IMR-90 (cell line): ENCODE results near the gene SLC43A2. TPM values are rescaled to one million over a fixed set of nuclear protein-coding genes. Genes with fewer than 3 reads are reported as not detected.

Experiments used
- ATAC-seq: fragments of 200-7000 bp; cut with Tn5 transposase; 2 replicates; pipeline ENCODE4 v1.9.1; 2020; ENCODE audit warnings: low read depth, mild to moderate bottlenecking, moderate library complexity
- BruUV-seq: library from RNA; stranded (reverse); fragments of 400-500 nt; replicated peaks from 2 replicates; lab custom pipeline; 2021; lab: Mats Ljungman, UMichigan
- CTCF ChIA-PET: fragments of 300-600 bp; formaldehyde crosslinking; extraction: SDS; loops from one replicate; lab custom pipeline; 2021; ENCODE audit warnings: antibody characterized with exemption; lab: Yijun Ruan, JAX
- POLR2A ChIA-PET: fragments of 300-600 bp; sonication (Branson Sonifier 250); formaldehyde crosslinking; loops from one replicate; lab custom pipeline; 2022; ENCODE audit warnings: antibody characterized with exemption; ENCODE audit not compliant: unreplicated experiment; lab: Charles Lee
- DNase-seq: peaks from one replicate; pipeline ENCODE4 v3.0.0; 2013
- H2AFZ ChIP-seq: replicated peaks from 2 replicates; pipeline ENCODE3; 2013; ENCODE audit warnings: low read length, mild to moderate bottlenecking; ENCODE audit not compliant: poor library complexity
- H2AK5ac ChIP-seq: 2 replicates; pipeline ENCODE4 v1.6.1; 2013; ENCODE audit warnings: low read depth, low read length, inconsistent platforms
- H2AK9ac ChIP-seq: replicated peaks from 2 replicates; pipeline ENCODE3; 2013; ENCODE audit warnings: mild to moderate bottlenecking, low read depth, low read length, moderate library complexity; ENCODE audit not compliant: poor library complexity
- H2BK120ac ChIP-seq: 2 replicates; pipeline ENCODE4 v1.6.1; 2013; ENCODE audit warnings: low read depth, low read length, inconsistent platforms
- H2BK15ac ChIP-seq: 3 replicates; pipeline ENCODE4 v1.6.1; 2013; ENCODE audit warnings: low read depth, low read length, inconsistent platforms
- H2BK20ac ChIP-seq: 2 replicates; pipeline ENCODE4 v1.6.1; 2013; ENCODE audit warnings: low read depth, mild to moderate bottlenecking, inconsistent platforms, low read length, moderate library complexity
- H2BK5ac ChIP-seq: 2 replicates; pipeline ENCODE4 v1.6.1; 2013; ENCODE audit warnings: mild to moderate bottlenecking, low read depth, low read length, inconsistent platforms; ENCODE audit not compliant: poor library complexity, severe bottlenecking
- H3K14ac ChIP-seq: replicated peaks from 2 replicates; pipeline ENCODE4 v1.6.1; 2013; ENCODE audit warnings: low read depth, low read length, inconsistent platforms
- H3K18ac ChIP-seq: 2 replicates; pipeline ENCODE4 v1.6.1; 2013; ENCODE audit warnings: low read depth, low read length, control low read depth
- H3K23ac ChIP-seq: 2 replicates; pipeline ENCODE4 v1.6.1; 2013; ENCODE audit warnings: low read depth, low read length, inconsistent platforms
- H3K27ac ChIP-seq: 2 replicates; pipeline ENCODE4 v1.5.1; 2013; ENCODE audit warnings: mild to moderate bottlenecking, control low read depth, low read length; ENCODE audit not compliant: insufficient read depth
- H3K27me3 ChIP-seq: 2 replicates; pipeline ENCODE4 v1.6.1; 2013; ENCODE audit warnings: low read length; ENCODE audit not compliant: control insufficient read depth, insufficient read depth
- H3K36me3 ChIP-seq: 2 replicates; pipeline ENCODE4 v1.6.1; 2013; ENCODE audit warnings: low read length, mixed read lengths; ENCODE audit not compliant: control insufficient read depth, insufficient read depth
- H3K4ac ChIP-seq: 2 replicates; pipeline ENCODE4 v1.6.1; 2013; ENCODE audit warnings: low read depth, low read length, inconsistent platforms
- H3K4me1 ChIP-seq: 2 replicates; pipeline ENCODE4 v1.6.1; 2013; ENCODE audit warnings: low read length, mixed read lengths; ENCODE audit not compliant: control insufficient read depth, insufficient read depth
- H3K4me2 ChIP-seq: 2 replicates; pipeline ENCODE4 v1.6.1; 2013; ENCODE audit warnings: low read depth, mild to moderate bottlenecking, control low read depth, low read length, moderate library complexity
- H3K4me3 ChIP-seq: 2 replicates; pipeline ENCODE4 v1.5.1; 2013; ENCODE audit warnings: low read depth, mild to moderate bottlenecking, control low read depth, low read length, moderate library complexity; ENCODE audit not compliant: insufficient read depth
- H3K56ac ChIP-seq: 2 replicates; pipeline ENCODE4 v1.6.1; 2013; ENCODE audit warnings: low read length, inconsistent platforms; ENCODE audit not compliant: insufficient read depth; ENCODE audit errors: extremely low read depth
- H3K79me1 ChIP-seq, 2 experiments: 2 replicates each; pipeline ENCODE4 v1.6.1; 2013; ENCODE audit warnings: low read length in 2 of 2, inconsistent platforms in 1 of 2, low read depth in 1 of 2
- H3K9ac ChIP-seq: 2 replicates; pipeline ENCODE4 v1.6.1; 2013; ENCODE audit warnings: low read depth, low read length, control low read depth
- H3K9me1 ChIP-seq: 2 replicates; pipeline ENCODE4 v1.6.1; 2013; ENCODE audit warnings: low read length, inconsistent platforms; ENCODE audit not compliant: insufficient read depth
- H3K9me3 ChIP-seq: 2 replicates; pipeline ENCODE4 v1.6.1; 2013; ENCODE audit warnings: low read length; ENCODE audit not compliant: control insufficient read depth, insufficient read depth
- H4K20me1 ChIP-seq: 2 replicates; pipeline ENCODE4 v1.6.1; 2013; ENCODE audit warnings: low read length, inconsistent platforms; ENCODE audit not compliant: insufficient read depth
- H4K5ac ChIP-seq: 2 replicates; pipeline ENCODE4 v1.6.1; 2013; ENCODE audit warnings: mild to moderate bottlenecking, low read depth, low read length, control low read depth
- H4K8ac ChIP-seq, 2 experiments: 2 replicates each; pipeline ENCODE4 v1.6.1; 2013; ENCODE audit warnings: low read depth in 2 of 2, low read length in 2 of 2, control low read depth in 1 of 2, inconsistent platforms in 1 of 2
- H4K91ac ChIP-seq: 2 replicates; pipeline ENCODE4 v1.6.1; 2013; ENCODE audit warnings: low read depth, low read length, inconsistent platforms; ENCODE audit not compliant: insufficient read depth
- BHLHE40 ChIP-seq: fragments of 150-350 bp; IDR thresholded peaks from 2 replicates; pipeline ENCODE4 v1.6.1; 2016; ENCODE audit warnings: mild to moderate bottlenecking, low read depth, low read length
- CEBPB ChIP-seq: IDR thresholded peaks from 2 replicates; pipeline ENCODE4 v1.6.1; 2012; ENCODE audit warnings: low read depth, low read length, improper control_type of control experiment
- CHD1 ChIP-seq: IDR thresholded peaks from 2 replicates; pipeline ENCODE4 v1.6.1; 2012; ENCODE audit warnings: low read depth, low read length, improper control_type of control experiment
- CTCF ChIP-seq: conservative IDR thresholded peaks from 2 replicates; pipeline ENCODE4 v1.5.1; 2012; ENCODE audit warnings: mild to moderate bottlenecking, low read depth, low read length, improper control_type of control experiment
- ELK1 ChIP-seq: fragments of 150-350 bp; IDR thresholded peaks from 2 replicates; pipeline ENCODE4 v1.6.1; 2016; ENCODE audit warnings: low read depth, mild to moderate bottlenecking, low read length, moderate library complexity, borderline replicate concordance
- FOS ChIP-seq: fragments of 150-350 bp; IDR thresholded peaks from 2 replicates; pipeline ENCODE4 v1.6.1; 2016; ENCODE audit warnings: low read depth, low read length
- MAFK ChIP-seq: IDR thresholded peaks from 2 replicates; pipeline ENCODE4 v1.6.1; 2012; ENCODE audit warnings: low read depth, low read length, improper control_type of control experiment
- MAZ ChIP-seq: IDR thresholded peaks from 2 replicates; pipeline ENCODE4 v1.6.1; 2012; ENCODE audit warnings: low read depth, mild to moderate bottlenecking, low read length, improper control_type of control experiment, moderate library complexity, borderline replicate concordance
- MXI1 ChIP-seq: IDR thresholded peaks from 2 replicates; pipeline ENCODE4 v1.6.1; 2012; ENCODE audit warnings: low read depth, mild to moderate bottlenecking, low read length, moderate library complexity, borderline replicate concordance
- NFE2L2 ChIP-seq: fragments of 150-350 bp; IDR thresholded peaks from 2 replicates; pipeline ENCODE4 v1.6.1; 2016; ENCODE audit warnings: low read depth, mild to moderate bottlenecking, low read length
- POLR2A ChIP-seq: IDR thresholded peaks from 2 replicates; pipeline ENCODE4 v1.6.1; 2012; ENCODE audit warnings: mild to moderate bottlenecking, low read depth, low read length
- RAD21 ChIP-seq: IDR thresholded peaks from 2 replicates; pipeline ENCODE4 v1.6.1; 2012; ENCODE audit warnings: low read length, improper control_type of control experiment
- RCOR1 ChIP-seq: IDR thresholded peaks from 2 replicates; pipeline ENCODE4 v1.6.1; 2012; ENCODE audit warnings: mild to moderate bottlenecking, low read length, improper control_type of control experiment; ENCODE audit not compliant: insufficient replicate concordance
- RFX5 ChIP-seq: IDR thresholded peaks from 2 replicates; pipeline ENCODE4 v1.8.0; 2012; ENCODE audit warnings: low read depth, mild to moderate bottlenecking, low read length, moderate library complexity
- SMC3 ChIP-seq: fragments of 150-350 bp; IDR thresholded peaks from 2 replicates; pipeline ENCODE4 v1.6.1; 2016; ENCODE audit warnings: low read depth, mild to moderate bottlenecking, antibody characterized with exemption, low read length, moderate library complexity
- WGBS, 2 experiments: methylation state at CpG; one replicate each; pipeline versions ENCODE4 v1.1.5 to v1.1.7; 2013; ENCODE audit warnings: missing lambda C conversion rate in 2 of 2; ENCODE audit not compliant: insufficient read length in 1 of 2; ENCODE audit errors: extremely low coverage in 2 of 2; 5-methylcytosine and 5-hydroxymethylcytosine counted together
- dilution Hi-C: fragments of 300-500 bp; cut with HindIII; formaldehyde crosslinking; loops from one replicate; pipeline ENCODE4 v1.14.3; 2018; ENCODE audit warnings: low sequenced_read_pairs; ENCODE audit not compliant: unreplicated experiment
- in situ Hi-C: fragments of 300-500 bp; cut with MboI; formaldehyde crosslinking; loops from 3 replicates; pipeline ENCODE4 v1.14.3; 2019; ENCODE audit warnings: low sequenced_read_pairs, inconsistent platforms, mixed read lengths
- intact Hi-C: fragments of 100-400 bp; cut with micrococcal nuclease; formaldehyde crosslinking; loops from 2 replicates; pipeline ENCODE4 v1.10.0; 2022
- polyA plus RNA-seq, 3 experiments: library from polyadenylated mRNA; depleted of rRNA; stranded (reverse); fragments of >200 nt; gene quantifications; 2 replicates each; pipeline ENCODE4 v1.2.3, GENCODE V29; 2012; ENCODE audit warnings: low replicate concordance in 1 of 3
- total RNA-seq: library from RNA; depleted of rRNA; stranded (reverse); fragments of >200 nt; gene quantifications from 2 replicates; pipeline ENCODE4 v1.2.3, GENCODE V29; 2012
- TF ChIP-seq, protein P1 (sequence below): fragments of 150-350 bp; IDR thresholded peaks from 2 replicates; pipeline ENCODE4 v1.6.1; 2017; ENCODE audit warnings: mild to moderate bottlenecking, antibody characterized with exemption, low read length, low read depth

The SLC43A2 gene
- total and polyA plus RNA-seq, 2 of the 4 experiments (the other 2 are of a cell fraction) = 3.8 to 9.0 TPM

GRCh38 chr17:1535737-1536136, 92.9 kb downstream of the SLC43A2 start:
- H3K4me3 ChIP-seq = no peak overlapping the region
- H3K27me3 ChIP-seq = no peaks in the 10 kb centered on the region
- no peak overlapping the region for H2BK120ac ChIP-seq
- peak; percentile 24 for ATAC-seq
- BruUV-seq = no TSS peak
- dilution Hi-C loops (no loop called here), in situ Hi-C loops (no loop called here), intact Hi-C loops (no loop called here)
- peaks cover 2% of the 10 kb centered on the region; the same call in 1 of the 2 replicates for H3K4me1 ChIP-seq
- H3K4me2 ChIP-seq = no peak overlapping the region
- no peak overlapping the region for H2AFZ ChIP-seq
- peaks cover 55% of the 10 kb centered on the region for H3K36me3 ChIP-seq
- no peak overlapping the region for H2BK5ac ChIP-seq
- H2AK9ac ChIP-seq = no peak overlapping the region
- H4K8ac ChIP-seq = no peak overlapping the region
- H3K23ac ChIP-seq = no peak overlapping the region
- no peak overlapping the region for H3K9ac ChIP-seq
- H3K27ac ChIP-seq = no peak overlapping the region
- no peak overlapping the region for H2AK5ac ChIP-seq
- no peak for DNase-seq
- no peak overlapping the region for H4K91ac ChIP-seq
- ChIA-PET CTCF (interaction anchor here (0.6 kb wide), 1 partner anchor 122 kb away, joined by 8 read pairs; no protein-coding TSS in a partner anchor), POLR2A (no interaction called here)
- no peak overlapping the region for H4K5ac ChIP-seq
- H3K9me3 ChIP-seq = no peaks in the 10 kb centered on the region
- WGBS, 2 experiments = 22% methylated on average over 1 of the region's 4 CpGs; no CpG with 5 or more reads in 1 of the 2 experiments
- no peak overlapping the region for H2BK15ac ChIP-seq
- H4K20me1 ChIP-seq = no peaks in the 10 kb centered on the region; the same call in 1 of the 2 replicates
- TF ChIP-seq MXI1 = no peak
- TF ChIP-seq RAD21 = no peak
- TF ChIP-seq POLR2A = no peak
- TF ChIP-seq FOS = no peak
- TF ChIP-seq CHD1 = no peak
- no peak for TF ChIP-seq NFE2L2
- TF ChIP-seq, protein P1, sequence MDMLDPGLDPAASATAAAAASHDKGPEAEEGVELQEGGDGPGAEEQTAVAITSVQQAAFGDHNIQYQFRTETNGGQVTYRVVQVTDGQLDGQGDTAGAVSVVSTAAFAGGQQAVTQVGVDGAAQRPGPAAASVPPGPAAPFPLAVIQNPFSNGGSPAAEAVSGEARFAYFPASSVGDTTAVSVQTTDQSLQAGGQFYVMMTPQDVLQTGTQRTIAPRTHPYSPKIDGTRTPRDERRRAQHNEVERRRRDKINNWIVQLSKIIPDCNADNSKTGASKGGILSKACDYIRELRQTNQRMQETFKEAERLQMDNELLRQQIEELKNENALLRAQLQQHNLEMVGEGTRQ = no peak
- TF ChIP-seq BHLHE40 = no peak
- no peak for TF ChIP-seq CTCF
- no peak for TF ChIP-seq MAZ
- TF ChIP-seq RCOR1 = no peak
- TF ChIP-seq CEBPB = no peak
- TF ChIP-seq SMC3 = no peak
- TF ChIP-seq RFX5 = no peak
- no peak for TF ChIP-seq MAFK
- no peak for TF ChIP-seq ELK1
- no peak overlapping the region for H2BK20ac ChIP-seq
- no peaks in the 10 kb centered on the region; the same call in 1 of the 2 replicates for H3K9me1 ChIP-seq
- H3K79me1 ChIP-seq = peaks cover 0 to 4% of the 10 kb centered on the region in 2 experiments; a peak in 1 of 4 replicates
- H3K4ac ChIP-seq = no peak overlapping the region
- no peak overlapping the region for H3K56ac ChIP-seq
- no peak overlapping the region for H3K18ac ChIP-seq
- no peak overlapping the region for H3K14ac ChIP-seq
